Muscle layer of colon (tissue), 2 donors: ENCODE data around the gene CNTLN.
"Not testable (repeated sequence)": the region's sequence is repeated elsewhere in the genome, so short reads cannot be mapped to it uniquely, and the experiment has no call there.

Source experiments
- H3K27ac ChIP-seq: one replicate; pipeline ENCODE4 v1.7.0; 2013; ENCODE audit warnings: low read depth, mild to moderate bottlenecking, low read length, moderate library complexity
- H3K27me3 ChIP-seq, 2 donors: one replicate each; pipeline ENCODE4 v1.7.0; 2013; ENCODE audit warnings: low read length in 2 of 2, mild to moderate bottlenecking in 2 of 2; ENCODE audit not compliant: insufficient read depth in 2 of 2, control insufficient read depth in 1 of 2
- H3K36me3 ChIP-seq: one replicate; pipeline ENCODE4 v1.7.0; 2013; ENCODE audit warnings: mild to moderate bottlenecking, low read length; ENCODE audit not compliant: insufficient read depth
- H3K4me1 ChIP-seq: one replicate; pipeline ENCODE4 v1.7.0; 2013; ENCODE audit warnings: mild to moderate bottlenecking, low read length; ENCODE audit not compliant: insufficient read depth
- H3K4me3 ChIP-seq, 2 donors: one replicate each; pipeline ENCODE4 v1.7.0; 2013; ENCODE audit warnings: low read length in 2 of 2, low read depth in 1 of 2, mild to moderate bottlenecking in 1 of 2, moderate library complexity in 1 of 2
- H3K9ac ChIP-seq: one replicate; pipeline ENCODE4 v1.7.0; 2013; ENCODE audit warnings: low read length
- H3K9me3 ChIP-seq: one replicate; pipeline ENCODE4 v1.7.0; 2013; ENCODE audit warnings: mild to moderate bottlenecking, low read length
- donor health status: abdominal sarcoma.
- donor health status: Adenocarcinoma of cecum.

Gene CNTLN

GRCh38 chr9:17521100-17521855 lies 386.4 kb downstream of the CNTLN start:
- Histone ChIP-seq H3K9ac (no peak overlapping the region), H3K36me3 (no peaks in the 10 kb centered on the region)

GRCh38 chr9:17526726-17527125 lies 391.9 kb downstream of the CNTLN start:
- H3K9ac ChIP-seq, H3K27me3 ChIP-seq, H3K36me3 ChIP-seq, H3K4me1 ChIP-seq, H3K4me3 ChIP-seq, H3K9me3 ChIP-seq, H3K27ac ChIP-seq: not testable (repeated sequence)

More at GRCh38 chr9:17521100-17521855, 386.4 kb downstream of the CNTLN start:
- Histone ChIP-seq H3K4me1 (no peaks in the 10 kb centered on the region), H3K4me3 (no peak overlapping the region), H3K27ac (no peak overlapping the region), H3K9me3 (no peaks in the 10 kb centered on the region), H3K27me3 (no peaks in the 10 kb centered on the region)

- Histone ChIP-seq H3K9ac (no peak overlapping the region), H3K4me1 (no peaks in the 10 kb centered on the region), H3K27ac (no peak overlapping the region), H3K36me3 (no peaks in the 10 kb centered on the region), H3K9me3 (no peaks in the 10 kb centered on the region), H3K27me3 (no peaks in the 10 kb centered on the region), H3K4me3 (no peak overlapping the region)
Observed at GRCh38 chr9:17528859-17529258, 394.0 kb downstream of the CNTLN start.

DNA sequence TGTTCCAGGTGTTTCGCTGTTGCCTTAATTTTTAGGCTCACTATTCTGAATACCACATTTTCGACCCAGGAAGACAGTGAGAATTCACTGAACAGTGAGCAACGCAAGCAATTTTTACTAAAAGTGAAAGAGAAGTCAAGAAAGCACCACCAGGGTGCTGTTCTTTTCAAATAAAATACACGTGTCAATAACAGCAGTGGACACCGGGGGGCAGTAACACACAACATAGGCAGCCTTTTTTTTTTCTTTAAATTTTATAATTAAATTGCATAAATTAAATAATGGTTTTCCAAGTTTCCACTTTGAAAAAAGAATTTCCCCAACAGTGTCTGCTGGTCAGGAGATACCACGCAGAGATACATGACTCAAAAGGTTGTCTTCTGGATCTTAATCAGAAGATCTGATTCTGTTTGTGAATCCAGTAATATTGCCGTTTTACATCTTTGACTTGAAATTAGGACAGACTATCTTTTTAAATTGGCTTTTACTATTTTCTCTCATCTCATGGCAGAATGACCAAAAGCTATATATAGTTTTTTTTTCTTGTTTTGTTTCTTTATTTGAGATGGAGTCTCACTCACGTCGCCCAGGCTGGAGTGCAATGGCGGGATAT lies 396.9 kb downstream of the CNTLN start:
- Histone ChIP-seq H3K9me3 (no peaks in the 10 kb centered on the region), H3K4me1 (no peaks in the 10 kb centered on the region), H3K4me3 (no peak overlapping the region), H3K36me3 (no peaks in the 10 kb centered on the region), H3K27ac (no peak overlapping the region), H3K9ac (no peak overlapping the region), H3K27me3 (no peaks in the 10 kb centered on the region)

DNA sequence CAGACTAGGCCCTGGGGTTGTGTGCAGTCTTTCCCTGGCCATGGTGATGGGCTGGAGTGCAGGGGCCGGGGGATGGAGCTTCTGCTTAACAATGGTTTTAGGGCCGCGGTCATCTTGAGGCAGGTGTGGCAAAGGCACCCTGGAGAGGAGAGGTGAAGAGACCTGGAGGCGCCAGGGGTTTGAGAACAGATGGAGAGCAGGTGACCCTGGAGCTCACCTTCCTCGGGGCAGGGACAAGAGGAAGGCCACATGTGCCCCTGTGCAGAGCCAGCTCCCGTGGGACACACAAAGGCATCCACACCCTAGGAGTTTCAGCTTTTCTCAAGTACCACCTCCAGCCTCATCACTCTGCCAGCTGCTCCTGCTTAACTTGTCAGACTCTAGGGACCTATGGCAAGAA lies 397.6 kb downstream of the CNTLN start:
- Histone ChIP-seq H3K27ac (no peak overlapping the region), H3K9me3 (no peaks in the 10 kb centered on the region), H3K27me3 (no peaks in the 10 kb centered on the region), H3K9ac (no peak overlapping the region), H3K36me3 (no peaks in the 10 kb centered on the region), H3K4me1 (no peaks in the 10 kb centered on the region), H3K4me3 (no peak overlapping the region)

DNA sequence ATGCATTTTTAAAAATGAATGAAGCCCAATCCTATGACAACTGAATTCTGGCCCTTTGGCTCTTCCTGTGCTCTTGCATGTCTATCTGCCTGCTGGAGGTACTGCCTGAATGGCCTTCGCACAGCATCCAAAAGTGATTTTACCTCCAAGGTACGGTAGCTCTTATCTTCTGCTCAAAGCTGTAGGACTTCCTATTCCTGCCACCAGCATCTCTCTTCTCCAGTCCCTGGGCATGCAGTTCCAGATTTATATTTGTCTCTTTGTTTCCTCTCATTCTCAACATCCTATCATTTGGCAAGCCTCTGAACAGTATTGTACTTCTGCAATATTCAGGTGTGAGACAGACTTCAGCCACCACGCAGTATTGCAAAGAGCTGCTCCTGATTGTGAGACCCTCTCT lies 400.3 kb downstream of the CNTLN start:
- H3K4me3 ChIP-seq, result no peak overlapping the region
- H3K4me1 ChIP-seq, result no peaks in the 10 kb centered on the region
- no peaks in the 10 kb centered on the region for H3K27me3 ChIP-seq
- H3K27ac ChIP-seq, result no peak overlapping the region
- H3K36me3 ChIP-seq, result no peaks in the 10 kb centered on the region
- no peaks in the 10 kb centered on the region for H3K9me3 ChIP-seq
- H3K9ac ChIP-seq, result no peak overlapping the region

- Histone ChIP-seq H3K27me3 (no peaks in the 10 kb centered on the region), H3K9me3 (no peaks in the 10 kb centered on the region), H3K4me1 (no peaks in the 10 kb centered on the region), H3K27ac (no peak overlapping the region), H3K36me3 (no peaks in the 10 kb centered on the region), H3K4me3 (no peak overlapping the region), H3K9ac (no peak overlapping the region)
Observed at GRCh38 chr9:17536027-17536426, 401.2 kb downstream of the CNTLN start.

DNA sequence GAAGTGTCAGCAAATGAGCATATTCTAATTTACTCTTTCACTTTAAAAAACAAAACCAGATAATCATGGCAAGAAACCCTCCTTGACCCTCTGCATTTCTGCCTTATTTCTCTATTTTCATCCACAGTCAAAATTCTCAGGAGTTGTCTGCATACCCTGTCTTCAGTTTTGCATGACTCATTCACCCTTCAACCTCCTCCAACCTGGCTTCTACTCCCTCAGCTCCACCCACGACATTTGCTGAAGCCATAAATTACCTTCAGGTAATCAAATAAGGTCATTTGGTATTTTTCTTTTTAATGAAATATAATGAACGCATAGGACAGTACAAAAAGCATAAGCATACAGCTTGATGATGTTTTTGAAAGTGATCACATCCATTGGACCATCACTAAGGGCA lies 416.2 kb downstream of the CNTLN start:
- Histone ChIP-seq H3K4me1 (no peaks in the 10 kb centered on the region), H3K36me3 (no peaks in the 10 kb centered on the region), H3K27ac (no peak overlapping the region), H3K4me3 (no peak overlapping the region), H3K9ac (no peak overlapping the region), H3K9me3 (no peaks in the 10 kb centered on the region), H3K27me3 (no peaks in the 10 kb centered on the region)
